ENCODE results near the gene SLC6A11. TPM values are rescaled to one million over a fixed set of nuclear protein-coding genes. Genes with fewer than 3 reads are reported as not detected.

Gene SLC6A11
- total and polyA plus RNA-seq, 7 donors: 0.06 TPM; not detected in 6

DNA sequence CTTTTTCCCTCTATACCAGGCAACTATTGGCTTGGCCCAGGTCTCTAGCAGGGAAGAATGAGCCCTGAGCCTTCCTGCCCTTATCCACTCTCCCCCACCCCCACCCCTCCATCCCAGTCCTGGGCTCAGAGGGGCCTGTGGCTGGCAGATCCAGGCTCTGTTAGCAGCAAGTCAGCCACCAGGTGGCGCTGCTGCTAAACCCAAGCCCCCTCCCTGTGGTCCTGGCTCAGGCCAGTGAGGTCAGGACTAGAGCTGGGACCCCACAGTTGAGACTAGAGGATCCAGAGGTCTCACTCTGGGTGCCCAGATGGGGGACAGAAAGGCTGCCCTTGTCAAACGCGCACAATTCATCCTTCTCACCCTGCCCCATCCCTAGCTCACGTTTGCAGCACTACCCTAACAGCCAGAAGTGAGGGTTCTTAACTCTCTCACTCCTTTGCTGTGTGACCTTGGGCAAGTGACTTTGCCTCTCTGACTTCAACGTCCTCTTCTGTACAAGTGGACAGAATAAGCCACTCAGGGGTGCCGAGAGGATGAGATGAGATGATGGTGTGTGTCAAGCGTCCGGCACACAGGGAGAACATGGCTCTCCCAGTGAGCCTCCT is 129.8 kb downstream of the SLC6A11 start:
- WGBS, 3 donors: 51 to 68% (median 54%) methylated on average over 7 to 8 of the region's 8 CpGs
- intact Hi-C loops (cut with DNase I): loop anchor here (1.0 to 10.0 kb wide), 6 partner anchors 39 to 389 kb away; no protein-coding TSS in a partner anchor
- DNase-seq (peak; percentile 68 to 80), ATAC-seq (peak; percentile 61 to 89 (median 88))
- TF ChIP-seq, protein P1, sequence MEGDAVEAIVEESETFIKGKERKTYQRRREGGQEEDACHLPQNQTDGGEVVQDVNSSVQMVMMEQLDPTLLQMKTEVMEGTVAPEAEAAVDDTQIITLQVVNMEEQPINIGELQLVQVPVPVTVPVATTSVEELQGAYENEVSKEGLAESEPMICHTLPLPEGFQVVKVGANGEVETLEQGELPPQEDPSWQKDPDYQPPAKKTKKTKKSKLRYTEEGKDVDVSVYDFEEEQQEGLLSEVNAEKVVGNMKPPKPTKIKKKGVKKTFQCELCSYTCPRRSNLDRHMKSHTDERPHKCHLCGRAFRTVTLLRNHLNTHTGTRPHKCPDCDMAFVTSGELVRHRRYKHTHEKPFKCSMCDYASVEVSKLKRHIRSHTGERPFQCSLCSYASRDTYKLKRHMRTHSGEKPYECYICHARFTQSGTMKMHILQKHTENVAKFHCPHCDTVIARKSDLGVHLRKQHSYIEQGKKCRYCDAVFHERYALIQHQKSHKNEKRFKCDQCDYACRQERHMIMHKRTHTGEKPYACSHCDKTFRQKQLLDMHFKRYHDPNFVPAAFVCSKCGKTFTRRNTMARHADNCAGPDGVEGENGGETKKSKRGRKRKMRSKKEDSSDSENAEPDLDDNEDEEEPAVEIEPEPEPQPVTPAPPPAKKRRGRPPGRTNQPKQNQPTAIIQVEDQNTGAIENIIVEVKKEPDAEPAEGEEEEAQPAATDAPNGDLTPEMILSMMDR (IDR thresholded peaks at IDR 0.05): peak; percentile 81
- Histone ChIP-seq H3K27ac (no peak overlapping the region), H3K4me3 (no peak overlapping the region), H3K4me1 (no peaks in the 10 kb centered on the region), H3K9me3 (no peaks in the 10 kb centered on the region), H3K27me3 (ENCODE audit: insufficient read depth in 3 of 3, low read length in 2 of 3) (peaks cover 0 to 4% (median 0%) of the 10 kb centered on the region in 3 donors), H3K36me3 (ENCODE audit: insufficient read depth in 1 of 2, low read depth in 1 of 2) (no peaks in the 10 kb centered on the region)

DNA sequence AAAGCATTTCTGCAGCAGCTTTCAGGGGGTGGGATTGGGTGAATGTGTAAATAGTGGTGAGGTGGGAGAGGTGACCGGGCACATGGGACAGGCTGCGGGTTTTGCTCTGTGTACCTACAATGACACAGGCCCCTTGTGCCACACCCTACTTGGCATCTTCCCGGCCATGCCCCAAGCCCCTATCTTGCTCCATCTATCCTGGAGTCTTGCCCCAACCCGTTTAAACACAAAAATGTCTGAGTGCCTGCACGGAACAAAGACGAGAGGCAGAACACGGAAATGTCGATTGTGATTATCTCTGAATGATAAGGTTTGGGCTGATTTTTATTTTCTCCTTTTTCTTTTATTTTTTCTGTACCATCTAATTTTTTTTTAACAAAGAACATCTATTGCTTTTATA is 130.5 kb downstream of the SLC6A11 start:
- ATAC-seq (no peak), DNase-seq (no peak)
- no peaks in the 10 kb centered on the region for H3K36me3 ChIP-seq (ENCODE audit: insufficient read depth in 1 of 2, low read depth in 1 of 2)
- H3K9me3 ChIP-seq: no peaks in the 10 kb centered on the region
- no peak overlapping the region for H3K27ac ChIP-seq
- intact Hi-C loops (cut with DNase I): loop anchor here in 1 of 2 donors (1.0 to 10.0 kb wide), 3 partner anchors 113 to 388 kb away; no protein-coding TSS in a partner anchor
- H3K4me3 ChIP-seq: no peak overlapping the region
- H3K4me1 ChIP-seq: no peaks in the 10 kb centered on the region
- 83 to 88% (median 85%) methylated on average over 8 of the region's 8 CpGs for WGBS, 3 donors
- H3K27me3 ChIP-seq (ENCODE audit: insufficient read depth in 3 of 3, low read length in 2 of 3): peaks cover 0 to 4% (median 0%) of the 10 kb centered on the region in 3 donors
- TF ChIP-seq, protein P1 (IDR thresholded peaks at IDR 0.05): no peak

DNA sequence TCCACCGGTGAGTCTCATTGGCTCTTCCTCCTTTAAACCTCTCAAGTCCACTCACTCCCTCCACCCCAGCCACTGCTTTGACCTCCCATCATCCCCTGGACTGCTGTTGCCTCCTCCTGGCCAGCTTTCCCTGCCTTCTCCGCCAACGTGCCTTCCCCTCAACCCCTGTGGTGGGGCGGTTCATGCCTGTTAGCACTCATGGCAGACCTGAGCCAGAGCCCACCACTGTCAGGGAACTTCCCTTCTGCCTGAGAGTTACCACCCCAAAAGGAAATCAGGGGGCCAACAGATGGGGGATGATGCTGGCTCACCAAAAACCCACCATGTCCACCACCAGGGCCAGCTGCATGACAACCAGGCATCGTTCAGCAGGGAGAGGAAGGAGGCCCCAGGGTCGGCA is 132.3 kb downstream of the SLC6A11 start:
- ATAC-seq: no peak
- TF ChIP-seq, protein P1 (IDR thresholded peaks at IDR 0.05): no peak
- intact Hi-C loops (cut with DNase I): loop anchor here in 1 of 2 donors (10.0 kb wide), 2 partner anchors 194 to 386 kb away; no protein-coding TSS in a partner anchor
- peaks cover 0 to 4% (median 0%) of the 10 kb centered on the region in 3 donors for H3K27me3 ChIP-seq (ENCODE audit: insufficient read depth in 3 of 3, low read length in 2 of 3)
- H3K4me3 ChIP-seq: no peak overlapping the region
- DNase-seq: no peak
- WGBS, 3 donors: 73 to 83% (median 80%) methylated on average over 6 of the region's 6 CpGs
- H3K27ac ChIP-seq: no peak overlapping the region
- H3K9me3 ChIP-seq: no peaks in the 10 kb centered on the region
- H3K4me1 ChIP-seq: no peaks in the 10 kb centered on the region
- no peaks in the 10 kb centered on the region for H3K36me3 ChIP-seq (ENCODE audit: insufficient read depth in 1 of 2, low read depth in 1 of 2)

DNA sequence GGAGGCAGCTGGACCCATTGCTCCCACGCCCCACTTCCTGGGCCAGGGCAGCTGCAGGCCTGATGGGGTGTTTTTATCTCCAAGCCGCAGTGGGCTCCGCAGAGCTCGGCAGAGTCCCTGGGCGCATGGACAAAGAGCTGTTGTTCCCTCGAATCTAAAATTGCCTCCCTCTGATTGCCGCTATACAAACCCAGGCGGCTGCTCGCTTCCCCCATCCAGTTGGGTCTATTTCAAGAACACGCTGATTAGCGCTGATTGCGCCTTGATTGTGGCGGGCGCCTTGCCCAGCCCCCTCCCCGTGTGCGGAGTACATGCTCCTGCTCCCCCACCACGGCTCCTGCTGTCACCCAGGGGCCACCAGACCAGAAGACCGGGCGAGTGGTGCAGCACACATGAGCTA is 133.2 kb downstream of the SLC6A11 start:
- intact Hi-C loops (cut with DNase I): loop anchor here in 1 of 2 donors (10.0 kb wide), 2 partner anchors 194 to 386 kb away; no protein-coding TSS in a partner anchor
- no peak overlapping the region for H3K27ac ChIP-seq
- H3K4me1 ChIP-seq: no peaks in the 10 kb centered on the region
- peaks cover 0 to 4% (median 0%) of the 10 kb centered on the region in 3 donors for H3K27me3 ChIP-seq (ENCODE audit: insufficient read depth in 3 of 3, low read length in 2 of 3)
- TF ChIP-seq, protein P1 (IDR thresholded peaks at IDR 0.05): no peak
- H3K4me3 ChIP-seq: no peak overlapping the region
- no peaks in the 10 kb centered on the region for H3K9me3 ChIP-seq
- ATAC-seq: no peak
- DNase-seq: no peak
- H3K36me3 ChIP-seq (ENCODE audit: insufficient read depth in 1 of 2, low read depth in 1 of 2): no peaks in the 10 kb centered on the region
- 39 to 58% (median 51%) methylated on average over 19 of the region's 19 CpGs for WGBS, 3 donors

Data from psoas muscle (tissue), 8 donors.